ENCODE measurements around the gene SLMAP. TPM values are rescaled to one million over a fixed set of nuclear protein-coding genes. Genes with fewer than 3 reads are reported as not detected.

The SLMAP gene
- total RNA-seq, 1 experiment from 2014 or later: 79.5 TPM

DNA sequence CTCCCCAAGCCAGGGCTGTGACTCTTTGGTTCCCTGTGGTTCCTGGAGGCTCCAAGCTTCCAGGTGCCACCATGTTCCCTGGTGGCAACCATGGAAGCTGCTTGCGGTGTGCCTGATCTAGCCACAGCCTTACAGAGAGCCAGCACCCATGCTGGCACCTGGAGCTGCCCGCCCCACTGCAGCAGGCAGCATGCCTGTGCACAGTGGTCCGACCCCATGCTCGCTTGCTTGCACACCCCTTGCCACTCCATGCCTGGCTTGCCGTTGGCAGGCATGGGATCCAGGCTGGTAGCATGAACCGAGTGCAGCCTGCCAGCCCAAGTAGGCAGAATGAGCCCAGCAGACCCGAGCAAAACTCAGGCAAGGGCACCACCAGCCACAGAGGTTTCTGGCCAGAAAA is 53.9 kb downstream of the SLMAP start (continued):
- TF ChIP-seq, protein P1, sequence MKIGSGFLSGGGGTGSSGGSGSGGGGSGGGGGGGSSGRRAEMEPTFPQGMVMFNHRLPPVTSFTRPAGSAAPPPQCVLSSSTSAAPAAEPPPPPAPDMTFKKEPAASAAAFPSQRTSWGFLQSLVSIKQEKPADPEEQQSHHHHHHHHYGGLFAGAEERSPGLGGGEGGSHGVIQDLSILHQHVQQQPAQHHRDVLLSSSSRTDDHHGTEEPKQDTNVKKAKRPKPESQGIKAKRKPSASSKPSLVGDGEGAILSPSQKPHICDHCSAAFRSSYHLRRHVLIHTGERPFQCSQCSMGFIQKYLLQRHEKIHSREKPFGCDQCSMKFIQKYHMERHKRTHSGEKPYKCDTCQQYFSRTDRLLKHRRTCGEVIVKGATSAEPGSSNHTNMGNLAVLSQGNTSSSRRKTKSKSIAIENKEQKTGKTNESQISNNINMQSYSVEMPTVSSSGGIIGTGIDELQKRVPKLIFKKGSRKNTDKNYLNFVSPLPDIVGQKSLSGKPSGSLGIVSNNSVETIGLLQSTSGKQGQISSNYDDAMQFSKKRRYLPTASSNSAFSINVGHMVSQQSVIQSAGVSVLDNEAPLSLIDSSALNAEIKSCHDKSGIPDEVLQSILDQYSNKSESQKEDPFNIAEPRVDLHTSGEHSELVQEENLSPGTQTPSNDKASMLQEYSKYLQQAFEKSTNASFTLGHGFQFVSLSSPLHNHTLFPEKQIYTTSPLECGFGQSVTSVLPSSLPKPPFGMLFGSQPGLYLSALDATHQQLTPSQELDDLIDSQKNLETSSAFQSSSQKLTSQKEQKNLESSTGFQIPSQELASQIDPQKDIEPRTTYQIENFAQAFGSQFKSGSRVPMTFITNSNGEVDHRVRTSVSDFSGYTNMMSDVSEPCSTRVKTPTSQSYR (CRISPR knock-in tag; IDR thresholded peaks at IDR 0.05): no peak
- TF ChIP-seq, protein P2, sequence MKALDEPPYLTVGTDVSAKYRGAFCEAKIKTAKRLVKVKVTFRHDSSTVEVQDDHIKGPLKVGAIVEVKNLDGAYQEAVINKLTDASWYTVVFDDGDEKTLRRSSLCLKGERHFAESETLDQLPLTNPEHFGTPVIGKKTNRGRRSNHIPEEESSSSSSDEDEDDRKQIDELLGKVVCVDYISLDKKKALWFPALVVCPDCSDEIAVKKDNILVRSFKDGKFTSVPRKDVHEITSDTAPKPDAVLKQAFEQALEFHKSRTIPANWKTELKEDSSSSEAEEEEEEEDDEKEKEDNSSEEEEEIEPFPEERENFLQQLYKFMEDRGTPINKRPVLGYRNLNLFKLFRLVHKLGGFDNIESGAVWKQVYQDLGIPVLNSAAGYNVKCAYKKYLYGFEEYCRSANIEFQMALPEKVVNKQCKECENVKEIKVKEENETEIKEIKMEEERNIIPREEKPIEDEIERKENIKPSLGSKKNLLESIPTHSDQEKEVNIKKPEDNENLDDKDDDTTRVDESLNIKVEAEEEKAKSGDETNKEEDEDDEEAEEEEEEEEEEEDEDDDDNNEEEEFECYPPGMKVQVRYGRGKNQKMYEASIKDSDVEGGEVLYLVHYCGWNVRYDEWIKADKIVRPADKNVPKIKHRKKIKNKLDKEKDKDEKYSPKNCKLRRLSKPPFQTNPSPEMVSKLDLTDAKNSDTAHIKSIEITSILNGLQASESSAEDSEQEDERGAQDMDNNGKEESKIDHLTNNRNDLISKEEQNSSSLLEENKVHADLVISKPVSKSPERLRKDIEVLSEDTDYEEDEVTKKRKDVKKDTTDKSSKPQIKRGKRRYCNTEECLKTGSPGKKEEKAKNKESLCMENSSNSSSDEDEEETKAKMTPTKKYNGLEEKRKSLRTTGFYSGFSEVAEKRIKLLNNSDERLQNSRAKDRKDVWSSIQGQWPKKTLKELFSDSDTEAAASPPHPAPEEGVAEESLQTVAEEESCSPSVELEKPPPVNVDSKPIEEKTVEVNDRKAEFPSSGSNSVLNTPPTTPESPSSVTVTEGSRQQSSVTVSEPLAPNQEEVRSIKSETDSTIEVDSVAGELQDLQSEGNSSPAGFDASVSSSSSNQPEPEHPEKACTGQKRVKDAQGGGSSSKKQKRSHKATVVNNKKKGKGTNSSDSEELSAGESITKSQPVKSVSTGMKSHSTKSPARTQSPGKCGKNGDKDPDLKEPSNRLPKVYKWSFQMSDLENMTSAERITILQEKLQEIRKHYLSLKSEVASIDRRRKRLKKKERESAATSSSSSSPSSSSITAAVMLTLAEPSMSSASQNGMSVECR (CRISPR knock-in tag; IDR thresholded peaks at IDR 0.05; ENCODE audit: borderline replicate concordance): no peak
- no peak for TF ChIP-seq ZNF121 (CRISPR knock-in tag; IDR thresholded peaks at IDR 0.05)

DNA sequence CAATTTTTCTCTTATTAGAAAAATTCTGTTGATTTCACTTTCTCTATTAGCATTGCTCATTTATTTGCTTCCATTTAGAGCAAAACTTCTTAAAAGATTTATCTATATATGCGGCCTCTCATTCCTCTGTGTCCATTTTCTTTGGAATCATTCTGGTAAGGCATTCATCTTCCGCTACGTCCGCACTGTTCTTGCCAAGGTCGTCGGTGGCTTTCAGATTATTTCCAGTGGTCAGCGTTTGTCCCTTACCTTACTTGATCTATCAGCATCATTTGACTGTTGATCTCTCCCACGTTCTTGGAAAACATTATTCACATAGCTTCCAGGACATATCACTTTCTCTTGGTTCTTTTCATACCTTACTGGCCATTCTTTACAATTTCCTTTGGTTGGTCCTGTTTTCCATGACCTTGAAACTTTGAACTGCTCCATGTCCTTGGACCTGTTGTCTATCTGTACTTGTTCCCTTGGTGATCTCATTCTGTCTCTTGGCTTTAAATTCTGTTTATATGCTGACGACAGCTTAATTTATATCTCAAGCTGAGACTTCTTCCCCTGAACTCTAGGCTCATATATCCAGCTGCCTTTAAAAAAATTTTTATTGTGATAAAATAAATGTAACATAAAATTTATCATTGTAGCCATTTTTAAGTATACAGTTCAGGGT is 54.5 kb downstream of the SLMAP start:
- Mint-ChIP-seq H3K27me3 (ENCODE audit: low read depth) (no peaks in the 10 kb centered on the region), H3K27ac (peak overlapping the region; percentile 18), H3K4me3 (no peak overlapping the region), H3K9me3 (no peaks in the 10 kb centered on the region), H3K36me3 (no peaks in the 10 kb centered on the region), H3K4me1 (peaks cover 34% of the 10 kb centered on the region)
- CTCF ChIA-PET: no interaction called here
- DNase-seq (ENCODE audit: low spot score): no peak
- TF ChIP-seq ZNF121 (CRISPR knock-in tag; IDR thresholded peaks at IDR 0.05) (no peak), ZNF138 (CRISPR knock-in tag; conservative IDR thresholded peaks at IDR 0.05) (no peak), SMAD3 (CRISPR knock-in tag; IDR thresholded peaks at IDR 0.05; ENCODE audit: borderline replicate concordance) (no peak), RORB (CRISPR knock-in tag; IDR thresholded peaks at IDR 0.05) (no peak)
- TF ChIP-seq, protein P3, sequence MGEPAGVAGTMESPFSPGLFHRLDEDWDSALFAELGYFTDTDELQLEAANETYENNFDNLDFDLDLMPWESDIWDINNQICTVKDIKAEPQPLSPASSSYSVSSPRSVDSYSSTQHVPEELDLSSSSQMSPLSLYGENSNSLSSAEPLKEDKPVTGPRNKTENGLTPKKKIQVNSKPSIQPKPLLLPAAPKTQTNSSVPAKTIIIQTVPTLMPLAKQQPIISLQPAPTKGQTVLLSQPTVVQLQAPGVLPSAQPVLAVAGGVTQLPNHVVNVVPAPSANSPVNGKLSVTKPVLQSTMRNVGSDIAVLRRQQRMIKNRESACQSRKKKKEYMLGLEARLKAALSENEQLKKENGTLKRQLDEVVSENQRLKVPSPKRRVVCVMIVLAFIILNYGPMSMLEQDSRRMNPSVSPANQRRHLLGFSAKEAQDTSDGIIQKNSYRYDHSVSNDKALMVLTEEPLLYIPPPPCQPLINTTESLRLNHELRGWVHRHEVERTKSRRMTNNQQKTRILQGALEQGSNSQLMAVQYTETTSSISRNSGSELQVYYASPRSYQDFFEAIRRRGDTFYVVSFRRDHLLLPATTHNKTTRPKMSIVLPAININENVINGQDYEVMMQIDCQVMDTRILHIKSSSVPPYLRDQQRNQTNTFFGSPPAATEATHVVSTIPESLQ (CRISPR knock-in tag; IDR thresholded peaks at IDR 0.05): no peak
- TF ChIP-seq, protein P4, sequence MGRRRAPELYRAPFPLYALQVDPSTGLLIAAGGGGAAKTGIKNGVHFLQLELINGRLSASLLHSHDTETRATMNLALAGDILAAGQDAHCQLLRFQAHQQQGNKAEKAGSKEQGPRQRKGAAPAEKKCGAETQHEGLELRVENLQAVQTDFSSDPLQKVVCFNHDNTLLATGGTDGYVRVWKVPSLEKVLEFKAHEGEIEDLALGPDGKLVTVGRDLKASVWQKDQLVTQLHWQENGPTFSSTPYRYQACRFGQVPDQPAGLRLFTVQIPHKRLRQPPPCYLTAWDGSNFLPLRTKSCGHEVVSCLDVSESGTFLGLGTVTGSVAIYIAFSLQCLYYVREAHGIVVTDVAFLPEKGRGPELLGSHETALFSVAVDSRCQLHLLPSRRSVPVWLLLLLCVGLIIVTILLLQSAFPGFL (CRISPR knock-in tag; IDR thresholded peaks at IDR 0.05; ENCODE audit: borderline replicate concordance): no peak
- TF ChIP-seq, protein P5, sequence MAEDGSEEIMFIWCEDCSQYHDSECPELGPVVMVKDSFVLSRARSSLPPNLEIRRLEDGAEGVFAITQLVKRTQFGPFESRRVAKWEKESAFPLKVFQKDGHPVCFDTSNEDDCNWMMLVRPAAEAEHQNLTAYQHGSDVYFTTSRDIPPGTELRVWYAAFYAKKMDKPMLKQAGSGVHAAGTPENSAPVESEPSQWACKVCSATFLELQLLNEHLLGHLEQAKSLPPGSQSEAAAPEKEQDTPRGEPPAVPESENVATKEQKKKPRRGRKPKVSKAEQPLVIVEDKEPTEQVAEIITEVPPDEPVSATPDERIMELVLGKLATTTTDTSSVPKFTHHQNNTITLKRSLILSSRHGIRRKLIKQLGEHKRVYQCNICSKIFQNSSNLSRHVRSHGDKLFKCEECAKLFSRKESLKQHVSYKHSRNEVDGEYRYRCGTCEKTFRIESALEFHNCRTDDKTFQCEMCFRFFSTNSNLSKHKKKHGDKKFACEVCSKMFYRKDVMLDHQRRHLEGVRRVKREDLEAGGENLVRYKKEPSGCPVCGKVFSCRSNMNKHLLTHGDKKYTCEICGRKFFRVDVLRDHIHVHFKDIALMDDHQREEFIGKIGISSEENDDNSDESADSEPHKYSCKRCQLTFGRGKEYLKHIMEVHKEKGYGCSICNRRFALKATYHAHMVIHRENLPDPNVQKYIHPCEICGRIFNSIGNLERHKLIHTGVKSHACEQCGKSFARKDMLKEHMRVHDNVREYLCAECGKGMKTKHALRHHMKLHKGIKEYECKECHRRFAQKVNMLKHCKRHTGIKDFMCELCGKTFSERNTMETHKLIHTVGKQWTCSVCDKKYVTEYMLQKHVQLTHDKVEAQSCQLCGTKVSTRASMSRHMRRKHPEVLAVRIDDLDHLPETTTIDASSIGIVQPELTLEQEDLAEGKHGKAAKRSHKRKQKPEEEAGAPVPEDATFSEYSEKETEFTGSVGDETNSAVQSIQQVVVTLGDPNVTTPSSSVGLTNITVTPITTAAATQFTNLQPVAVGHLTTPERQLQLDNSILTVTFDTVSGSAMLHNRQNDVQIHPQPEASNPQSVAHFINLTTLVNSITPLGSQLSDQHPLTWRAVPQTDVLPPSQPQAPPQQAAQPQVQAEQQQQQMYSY (CRISPR knock-in tag; IDR thresholded peaks at IDR 0.05): no peak
- TF ChIP-seq, protein P6, sequence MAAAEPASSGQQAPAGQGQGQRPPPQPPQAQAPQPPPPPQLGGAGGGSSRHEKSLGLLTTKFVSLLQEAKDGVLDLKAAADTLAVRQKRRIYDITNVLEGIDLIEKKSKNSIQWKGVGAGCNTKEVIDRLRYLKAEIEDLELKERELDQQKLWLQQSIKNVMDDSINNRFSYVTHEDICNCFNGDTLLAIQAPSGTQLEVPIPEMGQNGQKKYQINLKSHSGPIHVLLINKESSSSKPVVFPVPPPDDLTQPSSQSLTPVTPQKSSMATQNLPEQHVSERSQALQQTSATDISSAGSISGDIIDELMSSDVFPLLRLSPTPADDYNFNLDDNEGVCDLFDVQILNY (CRISPR knock-in tag; IDR thresholded peaks at IDR 0.05): no peak
- POLR2A ChIA-PET: no interaction called here
- no peak for ATAC-seq

Measured in WTC11 (cell line).